Smooth muscle cell (in vitro differentiated cells): ENCODE measurements around the gene DNAJC15. TPM values are rescaled to one million over a fixed set of nuclear protein-coding genes. Genes with fewer than 3 reads are reported as not detected.
A peak's percentile ranks its signal among the peaks of the same experiment; 100 is the strongest.

ENCODE experiments used
- DNase-seq: peaks from one replicate; lab custom pipeline; 2025; ENCODE audit not compliant: unreplicated experiment; lab: John Stamatoyannopoulos, UW
- H2AFZ ChIP-seq: fragments of 200-600 bp; sonication (generic); 2 replicates; pipeline ENCODE4 v1.6.0; 2016; ENCODE audit warnings: antibody characterized with exemption, low read depth, mild to moderate bottlenecking
- H3F3A ChIP-seq: fragments of 200-600 bp; sonication (generic); 2 replicates; pipeline ENCODE4 v1.6.0; 2017; ENCODE audit warnings: antibody characterized with exemption, low read depth
- H3K27ac ChIP-seq: fragments of 200-600 bp; sonication (generic); 2 replicates; pipeline ENCODE4 v1.5.1; 2016; ENCODE audit warnings: low read depth, mild to moderate bottlenecking
- H3K27me3 ChIP-seq: fragments of 200-600 bp; sonication (generic); 2 replicates; pipeline ENCODE4 v1.6.1; 2016; ENCODE audit warnings: low read depth, mild to moderate bottlenecking
- H3K36me3 ChIP-seq: fragments of 200-600 bp; sonication (generic); 2 replicates; pipeline ENCODE4 v1.5.1; 2016; ENCODE audit warnings: low read depth
- H3K4me1 ChIP-seq: fragments of 200-600 bp; sonication (generic); 2 replicates; pipeline ENCODE4 v1.5.1; 2016; ENCODE audit warnings: low read depth
- H3K4me2 ChIP-seq: fragments of 200-600 bp; sonication (generic); 2 replicates; pipeline ENCODE4 v1.6.0; 2016; ENCODE audit warnings: mild to moderate bottlenecking
- H3K4me3 ChIP-seq: fragments of 200-600 bp; sonication (generic); 2 replicates; pipeline ENCODE4 v1.5.1; 2016; ENCODE audit warnings: mild to moderate bottlenecking
- H3K79me2 ChIP-seq: fragments of 200-600 bp; sonication (generic); 2 replicates; pipeline ENCODE4 v1.6.0; 2016; ENCODE audit warnings: low read depth, mild to moderate bottlenecking
- H3K9ac ChIP-seq: fragments of 200-600 bp; sonication (generic); 2 replicates; pipeline ENCODE4 v1.6.0; 2016; ENCODE audit warnings: low read depth
- H3K9me3 ChIP-seq: fragments of 200-600 bp; sonication (generic); replicated peaks from 2 replicates; pipeline ENCODE4 v1.5.1; 2016; ENCODE audit warnings: low read depth
- H4K20me1 ChIP-seq: fragments of 200-600 bp; sonication (generic); 2 replicates; pipeline ENCODE4 v1.6.0; 2016; ENCODE audit warnings: low read depth
- CTCF ChIP-seq: fragments of 200-600 bp; sonication (generic); IDR thresholded peaks from 2 replicates; pipeline ENCODE4 v1.5.1; 2017; ENCODE audit warnings: borderline replicate concordance, mild to moderate bottlenecking, antibody characterized with exemption; ENCODE audit not compliant: insufficient read depth, poor library complexity, severe bottlenecking
- WGBS: methylation state at CpG from one replicate; pipeline ENCODE4 v1.1.7; 2016; ENCODE audit warnings: low lambda C conversion rate; 5-methylcytosine and 5-hydroxymethylcytosine counted together
- polyA plus RNA-seq: library from polyadenylated mRNA; unstranded; fragments of >200 nt; fragmentation: Nextera tagmentation; extraction: Ambion mirVana; gene quantifications from 2 replicates; pipeline ENCODE4 v1.2.1, GENCODE V29; 2016
- total RNA-seq: library from RNA; depleted of rRNA; stranded (reverse); fragments of >200 nt; gene quantifications from 2 replicates; pipeline ENCODE4 v1.2.3, GENCODE V29; 2014

The DNAJC15 gene
- total and polyA plus RNA-seq, 2 experiments from 2014 or later = 4.4 to 6.9 TPM

- H3K9me3 ChIP-seq = no peaks in the 10 kb centered on the region
- no peak overlapping the region for H2AFZ ChIP-seq
- peak overlapping the region; percentile 44 for H3K4me2 ChIP-seq
- peaks cover 14% of the 10 kb centered on the region for H3F3A ChIP-seq
- no peaks in the 10 kb centered on the region for H3K36me3 ChIP-seq
- no peaks in the 10 kb centered on the region for H4K20me1 ChIP-seq
- H3K4me3 ChIP-seq = no peak overlapping the region
- no peaks in the 10 kb centered on the region for H3K27me3 ChIP-seq
- no peak for DNase-seq
- peaks cover 40% of the 10 kb centered on the region for H3K4me1 ChIP-seq
- H3K79me2 ChIP-seq = peaks cover 15% of the 10 kb centered on the region
- H3K27ac ChIP-seq = peak overlapping the region; percentile 88
- no peak for TF ChIP-seq CTCF
- WGBS = 89% methylated on average over 5 of the region's 5 CpGs
- H3K9ac ChIP-seq = no peak overlapping the region
Observed at GRCh38 chr13:43061496-43062280, 38.3 kb downstream of the DNAJC15 start.

DNA sequence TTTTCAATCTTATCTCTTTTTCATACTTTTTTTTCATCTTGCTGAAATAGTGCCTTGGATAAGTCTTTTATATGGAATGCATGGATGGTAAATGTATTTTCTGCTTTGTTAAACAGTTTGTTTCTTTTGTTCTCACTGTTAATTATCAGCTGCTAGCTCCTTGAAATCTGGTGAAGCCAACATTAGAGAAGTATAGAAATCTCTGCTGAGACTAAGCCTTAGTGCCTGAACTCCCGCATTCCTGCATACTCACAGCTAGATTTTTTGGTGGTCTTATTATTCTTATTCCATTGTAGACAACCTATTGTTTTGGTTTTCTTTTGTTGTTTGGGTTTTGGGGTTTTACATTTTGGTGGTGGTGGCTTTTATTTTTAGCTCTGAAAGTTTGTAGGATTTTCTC is 48.4 kb downstream of the DNAJC15 start:
- no peak for DNase-seq
- Histone ChIP-seq H3K4me2 (peak overlapping the region; percentile 36), H3K27me3 (no peaks in the 10 kb centered on the region), H3K9me3 (no peaks in the 10 kb centered on the region), H4K20me1 (no peaks in the 10 kb centered on the region), H2AFZ (no peak overlapping the region), H3K36me3 (no peaks in the 10 kb centered on the region), H3K4me3 (no peak overlapping the region), H3K79me2 (peaks cover 22% of the 10 kb centered on the region), H3F3A (peaks cover 18% of the 10 kb centered on the region), H3K4me1 (peaks cover 49% of the 10 kb centered on the region), H3K9ac (no peak overlapping the region), H3K27ac (peak overlapping the region; percentile 1)
- 55% methylated on average over 1 of the region's 1 CpG for WGBS
- TF ChIP-seq CTCF = no peak

- whole genome bisulfite sequencing = 63% methylated on average over 5 of the region's 5 CpGs
- no peak overlapping the region for H3K4me3 ChIP-seq
- no peak overlapping the region for H3K27ac ChIP-seq
- no peak overlapping the region for H3K9ac ChIP-seq
- DNase-seq = no peak
- peaks cover 18% of the 10 kb centered on the region for H3F3A ChIP-seq
- H4K20me1 ChIP-seq = no peaks in the 10 kb centered on the region
- H3K4me2 ChIP-seq = peak overlapping the region; percentile 36
- no peaks in the 10 kb centered on the region for H3K36me3 ChIP-seq
- no peaks in the 10 kb centered on the region for H3K9me3 ChIP-seq
- H3K4me1 ChIP-seq = peaks cover 54% of the 10 kb centered on the region
- H3K79me2 ChIP-seq = peaks cover 18% of the 10 kb centered on the region
- H2AFZ ChIP-seq = no peak overlapping the region
- H3K27me3 ChIP-seq = no peaks in the 10 kb centered on the region
- TF ChIP-seq CTCF = no peak
Observed at GRCh38 chr13:43072394-43072793, 49.0 kb downstream of the DNAJC15 start.
